Large intestine (tissue), 3 donors: ENCODE data around the gene EGFL7. TPM values are rescaled to one million over a fixed set of nuclear protein-coding genes. Genes with fewer than 3 reads are reported as not detected.
"Not testable (repeated sequence)": the region's sequence is repeated elsewhere in the genome, so short reads cannot be mapped to it uniquely, and the experiment has no call there.

Experiments
- DNase-seq, 2 donors: peaks; one replicate each; pipeline versions ENCODE4 v3.0.0 to v3.0.0-alpha.2; 2013
- H3K27ac ChIP-seq: one replicate; pipeline ENCODE4 v1.5.1; 2013; ENCODE audit warnings: low read length
- H3K27me3 ChIP-seq: 2 replicates; pipeline ENCODE4 v1.6.1; 2013; ENCODE audit warnings: low read length; ENCODE audit not compliant: control insufficient read depth, insufficient read depth
- H3K36me3 ChIP-seq: 2 replicates; pipeline ENCODE4 v1.6.1; 2013; ENCODE audit warnings: low read length; ENCODE audit not compliant: control insufficient read depth, insufficient read depth
- H3K4me1 ChIP-seq: one replicate; pipeline ENCODE4 v1.6.1; 2013; ENCODE audit warnings: low read length; ENCODE audit not compliant: control insufficient read depth, insufficient read depth
- H3K4me3 ChIP-seq: one replicate; pipeline ENCODE4 v1.5.1; 2013; ENCODE audit warnings: low read length
- H3K9me3 ChIP-seq: one replicate; pipeline ENCODE4 v1.6.1; 2013; ENCODE audit warnings: mild to moderate bottlenecking, low read depth, low read length, moderate library complexity; ENCODE audit not compliant: control insufficient read depth
- WGBS: methylation state at CpG from one replicate; pipeline ENCODE4 v1.1.5; 2013; ENCODE audit warnings: low lambda C conversion rate; ENCODE audit not compliant: insufficient coverage; 5-methylcytosine and 5-hydroxymethylcytosine counted together
- polyA plus RNA-seq: library from polyadenylated mRNA; unstranded; fragments of 120-200 nt; gene quantifications from one replicate; pipeline ENCODE4 v1.2.1, GENCODE V29; 2013

Gene EGFL7
- polyA plus RNA-seq, 1 donor: 47.5 TPM

DNA sequence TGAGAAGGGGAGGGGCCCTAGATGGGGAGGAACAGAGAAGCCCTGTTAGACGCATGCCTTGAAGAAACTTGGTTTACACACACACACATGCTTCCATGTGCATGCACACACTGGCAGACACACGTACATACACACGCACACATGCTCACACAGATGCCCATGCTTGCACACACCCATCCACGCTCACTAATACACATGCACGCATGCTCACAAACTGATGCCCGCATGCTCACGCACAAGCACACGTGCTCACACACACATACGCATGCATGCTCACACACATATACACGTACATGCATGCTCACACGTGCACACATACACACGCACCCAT, 32.1 kb upstream of the EGFL7 start:
- no peak overlapping the region for H3K4me3 ChIP-seq
- H3K4me1 ChIP-seq: peaks cover 26% of the 10 kb centered on the region
- H3K36me3 ChIP-seq: no peaks in the 10 kb centered on the region
- H3K9me3 ChIP-seq: peaks cover 4% of the 10 kb centered on the region
- WGBS: 60% methylated on average over 1 of the region's 12 CpGs
- peaks cover 46% of the 10 kb centered on the region for H3K27me3 ChIP-seq
- no peak for DNase-seq
- H3K27ac ChIP-seq: no peak overlapping the region

DNA sequence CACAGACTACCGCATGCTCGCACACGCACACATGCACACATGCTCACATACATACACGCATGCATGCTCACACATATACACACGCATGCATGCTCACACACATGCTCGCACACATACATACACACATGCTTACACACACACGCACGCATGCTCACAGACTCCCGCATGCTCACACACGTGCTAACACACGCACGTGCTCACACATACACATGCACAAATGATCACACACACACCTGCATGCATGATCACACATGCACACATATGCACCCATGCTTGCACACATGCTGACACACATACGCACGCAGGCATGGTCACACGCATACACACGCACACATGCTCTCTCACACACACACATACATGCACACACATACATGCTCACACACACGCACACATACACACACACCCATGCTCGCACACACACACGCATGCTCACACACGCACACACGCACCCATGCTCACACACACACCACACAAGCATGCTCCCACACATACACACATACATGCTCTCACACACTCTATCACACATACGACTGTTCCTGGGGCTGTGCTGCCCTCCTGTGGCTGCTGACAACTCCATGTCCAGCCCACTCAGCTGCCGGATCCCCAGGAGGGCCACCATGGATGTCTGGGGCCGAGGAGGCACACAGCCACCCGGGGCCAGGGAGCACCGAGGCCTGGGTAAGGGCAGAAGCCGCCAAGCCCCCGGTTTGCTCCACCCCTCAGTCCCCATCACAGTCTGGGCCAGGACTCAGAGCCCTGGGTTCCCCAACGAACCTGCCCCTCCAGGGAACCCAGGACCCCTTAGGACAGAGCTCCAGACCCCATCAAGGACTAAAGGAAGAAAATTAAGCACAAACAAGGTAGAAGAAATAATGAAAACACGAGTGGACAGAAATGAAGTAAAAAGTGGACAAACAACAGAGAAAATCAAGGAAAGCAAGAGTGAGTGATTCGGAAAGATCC, 31.4 kb upstream of the EGFL7 start:
- H3K27me3 ChIP-seq: peaks cover 43% of the 10 kb centered on the region
- H3K4me1 ChIP-seq: peaks cover 19% of the 10 kb centered on the region
- H3K36me3 ChIP-seq: no peaks in the 10 kb centered on the region
- DNase-seq: peak; percentile 57 to 75
- no peak overlapping the region for H3K4me3 ChIP-seq
- no peaks in the 10 kb centered on the region for H3K9me3 ChIP-seq
- 73% methylated on average over 3 of the region's 31 CpGs for WGBS
- H3K27ac ChIP-seq: no peak overlapping the region

DNA sequence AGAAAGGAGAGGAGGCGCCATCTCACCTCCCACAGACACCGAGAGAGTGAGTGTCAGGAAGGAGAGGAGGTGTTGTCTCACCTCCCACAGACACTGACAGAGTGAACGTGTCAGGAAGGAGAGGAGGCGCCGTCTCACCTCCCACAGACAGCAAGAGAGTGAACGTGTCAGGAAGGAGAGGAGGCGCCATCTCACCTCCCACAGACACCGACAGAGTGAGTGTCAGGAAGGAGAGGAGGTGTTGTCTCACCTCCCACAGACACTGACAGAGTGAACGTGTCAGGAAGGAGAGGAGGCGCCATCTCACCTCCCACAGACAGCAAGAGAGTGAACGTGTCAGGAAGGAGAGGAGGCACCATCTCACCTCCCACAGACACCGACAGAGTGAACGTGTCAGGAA, 30.6 kb upstream of the EGFL7 start:
- not testable (repeated sequence) for H3K36me3 ChIP-seq, H3K4me3 ChIP-seq, DNase-seq, H3K9me3 ChIP-seq, H3K27ac ChIP-seq
- H3K27me3 ChIP-seq: peaks cover 40% of the 10 kb centered on the region
- WGBS: no CpG with 5 or more reads among the region's 13 CpGs
- peaks cover 13% of the 10 kb centered on the region for H3K4me1 ChIP-seq

DNA sequence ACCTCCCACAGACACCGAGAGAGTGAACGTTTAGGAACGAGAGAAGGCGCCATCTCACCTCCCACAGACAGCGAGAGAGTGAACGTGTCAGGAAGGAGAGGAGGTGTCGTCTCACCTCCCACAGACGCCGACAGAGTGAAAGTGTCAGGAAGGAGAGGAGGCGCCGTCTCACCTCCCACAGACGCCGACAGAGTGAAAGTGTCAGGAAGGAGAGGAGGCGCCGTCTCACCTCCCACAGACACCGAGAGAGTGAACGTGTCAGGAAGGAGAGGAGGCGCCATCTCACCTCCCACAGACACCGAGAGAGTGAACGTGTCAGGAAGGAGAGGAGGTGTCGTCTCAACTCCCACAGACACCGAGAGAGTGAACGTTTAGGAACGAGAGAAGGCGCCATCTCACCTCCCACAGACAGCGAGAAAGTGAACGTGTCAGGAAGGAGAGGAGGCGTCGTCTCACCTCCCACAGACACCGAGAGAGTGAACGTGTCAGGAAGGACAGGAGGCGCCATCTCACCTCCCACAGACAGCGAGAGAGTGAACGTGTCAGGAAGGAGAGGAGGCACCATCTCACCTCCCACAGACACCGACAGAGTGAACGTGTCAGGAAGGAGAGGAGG, 30.1 kb upstream of the EGFL7 start:
- not testable (repeated sequence) for H3K9me3 ChIP-seq, DNase-seq, H3K27ac ChIP-seq, H3K4me3 ChIP-seq, H3K4me1 ChIP-seq, H3K36me3 ChIP-seq
- peaks cover 34% of the 10 kb centered on the region for H3K27me3 ChIP-seq
- 88% methylated on average over 11 of the region's 36 CpGs for WGBS

DNA sequence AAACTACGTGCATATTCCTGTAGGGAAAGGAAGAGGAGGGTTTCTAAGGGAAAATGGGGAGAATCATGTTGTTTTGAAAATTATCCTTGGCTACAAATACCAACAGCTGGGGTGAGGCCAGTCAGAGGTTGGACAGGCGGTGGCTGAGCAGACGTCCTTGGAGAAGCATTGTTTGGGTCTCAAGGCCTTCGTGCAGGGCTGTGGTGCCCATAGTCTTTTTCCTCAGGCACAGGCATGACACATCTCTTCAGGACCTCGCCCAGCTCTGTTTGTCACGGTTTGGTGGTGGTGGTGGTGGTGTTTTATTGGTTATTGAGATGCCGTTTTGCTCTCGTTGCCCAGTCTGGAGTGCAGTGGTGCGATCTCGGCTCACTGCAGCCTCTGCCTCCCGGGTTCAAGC, 27.8 kb upstream of the EGFL7 start:
- no peaks in the 10 kb centered on the region for H3K36me3 ChIP-seq
- no peak for DNase-seq
- H3K27ac ChIP-seq: no peak overlapping the region
- H3K27me3 ChIP-seq: peaks cover 17% of the 10 kb centered on the region
- H3K4me1 ChIP-seq: peaks cover 8% of the 10 kb centered on the region
- no peak overlapping the region for H3K4me3 ChIP-seq
- WGBS: no CpG with 5 or more reads among the region's 11 CpGs
- no peaks in the 10 kb centered on the region for H3K9me3 ChIP-seq

DNA sequence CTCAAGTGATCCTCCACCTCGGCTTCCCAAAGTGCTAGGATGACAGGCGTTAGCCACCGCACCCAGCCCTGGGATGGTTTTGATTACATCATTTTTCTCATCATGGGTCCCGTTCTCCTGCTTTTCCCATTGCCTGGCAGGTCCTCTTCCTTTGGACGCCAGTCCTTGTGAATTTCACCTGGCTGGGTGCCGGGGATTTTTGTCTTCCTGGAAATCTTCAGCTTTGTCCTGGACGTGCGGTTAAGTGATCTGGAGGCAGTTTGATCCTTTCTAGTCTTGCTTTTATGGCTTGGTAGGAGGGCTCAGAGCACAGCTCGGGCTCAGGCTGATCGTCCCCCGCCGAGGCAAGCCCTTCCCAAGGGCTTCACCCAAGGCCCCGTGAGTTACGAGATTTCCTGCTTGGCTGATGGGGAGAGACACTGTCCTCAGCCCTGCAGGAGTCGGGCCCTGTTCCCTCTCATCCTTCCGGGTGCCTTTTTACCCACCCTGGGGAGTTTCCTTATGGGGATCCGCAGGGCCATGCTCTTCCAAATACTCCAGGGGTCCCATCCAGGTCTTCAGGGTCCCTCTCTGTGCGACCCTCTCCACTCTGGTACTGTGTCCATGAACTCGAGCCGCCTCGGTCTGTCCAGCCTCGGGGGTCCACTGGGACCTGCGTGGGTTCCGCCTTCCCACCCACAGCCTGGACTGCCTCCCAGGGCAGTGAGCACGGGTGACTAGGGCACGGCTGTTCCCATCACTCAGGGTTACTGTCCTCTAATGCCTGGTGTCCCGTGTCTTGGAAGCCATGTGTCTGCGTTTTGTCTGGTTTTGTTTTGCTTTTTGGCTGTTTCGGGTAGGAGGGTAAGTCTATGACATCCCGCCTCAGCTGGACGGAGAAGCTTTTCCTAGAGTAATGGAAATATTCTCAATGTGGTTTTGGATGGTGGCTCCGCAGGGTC, 22.3 kb upstream of the EGFL7 start:
- no peak overlapping the region for H3K27ac ChIP-seq
- H3K9me3 ChIP-seq: peaks cover 6% of the 10 kb centered on the region
- no peaks in the 10 kb centered on the region for H3K36me3 ChIP-seq
- no peak overlapping the region for H3K4me3 ChIP-seq
- peaks cover 39% of the 10 kb centered on the region for H3K27me3 ChIP-seq
- H3K4me1 ChIP-seq: peaks cover 14% of the 10 kb centered on the region
- DNase-seq: no peak
- 60% methylated on average over 1 of the region's 32 CpGs for WGBS

DNA sequence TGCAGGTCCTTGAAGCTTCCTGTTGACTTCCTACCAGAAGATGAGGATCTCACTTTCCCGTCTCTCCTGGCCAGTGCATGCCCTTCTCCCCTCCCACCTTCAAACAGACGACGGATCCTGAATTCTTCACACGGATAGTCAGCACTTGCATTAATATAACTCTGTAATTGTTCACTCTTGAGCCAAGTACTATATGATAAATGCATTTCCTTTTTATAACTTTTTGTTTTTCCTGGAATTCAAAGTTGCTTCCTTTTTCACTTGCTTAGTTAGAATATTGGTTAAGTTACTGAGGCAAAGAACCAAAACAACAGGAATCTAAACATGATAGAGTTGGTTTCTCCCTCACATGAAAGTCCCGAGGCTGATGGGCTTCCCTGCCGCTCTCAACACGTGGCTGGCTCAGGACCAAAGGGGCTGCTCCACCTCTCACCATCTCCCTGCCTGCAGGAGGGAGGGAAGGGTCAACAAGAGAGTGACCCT, 20.2 kb upstream of the EGFL7 start:
- Histone ChIP-seq H3K4me3 (no peak overlapping the region), H3K27me3 (peaks cover 40% of the 10 kb centered on the region), H3K9me3 (peaks cover 6% of the 10 kb centered on the region), H3K36me3 (no peaks in the 10 kb centered on the region), H3K27ac (no peak overlapping the region), H3K4me1 (peaks cover 27% of the 10 kb centered on the region)
- no peak for DNase-seq
- WGBS: 60% methylated on average over 1 of the region's 7 CpGs

DNA sequence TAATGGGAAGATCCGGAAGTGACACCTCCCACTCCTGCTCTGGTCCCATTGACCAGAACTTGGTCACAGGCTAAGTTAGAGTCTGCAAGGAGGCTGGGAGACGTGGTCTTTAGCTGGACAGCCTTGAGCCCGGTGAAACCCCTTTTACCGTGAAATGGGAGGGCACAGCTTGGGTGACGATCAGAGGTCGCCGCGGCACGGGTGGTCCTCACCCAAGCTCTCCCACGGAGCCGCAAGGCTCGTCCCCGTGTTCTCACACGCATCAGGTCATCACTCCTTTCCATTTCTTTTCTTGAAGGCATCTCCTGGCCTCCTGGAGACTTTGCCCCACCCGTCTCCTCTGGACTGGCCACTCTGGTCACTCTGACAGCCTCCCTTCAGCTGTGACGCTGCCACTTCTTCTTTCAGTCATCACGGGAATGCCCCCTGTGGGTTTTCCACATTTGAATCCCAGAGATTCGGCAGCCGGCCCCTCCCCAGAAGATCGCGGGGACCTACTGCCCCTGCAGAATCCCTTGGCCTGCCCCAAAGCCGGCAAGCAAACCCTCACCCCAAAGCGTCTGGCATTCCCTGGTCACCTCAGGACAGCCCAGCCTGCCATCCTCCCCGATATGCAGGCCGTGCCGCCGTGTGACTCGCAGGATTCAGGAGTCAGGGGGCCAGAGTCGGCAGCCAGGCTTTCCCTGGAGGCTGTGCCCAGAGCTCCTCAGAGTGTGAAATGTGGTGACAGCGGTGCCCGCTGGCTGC, 18.9 kb upstream of the EGFL7 start:
- Histone ChIP-seq H3K27ac (no peak overlapping the region), H3K9me3 (peaks cover 6% of the 10 kb centered on the region), H3K36me3 (no peaks in the 10 kb centered on the region), H3K4me3 (no peak overlapping the region), H3K4me1 (peaks cover 27% of the 10 kb centered on the region), H3K27me3 (peaks cover 40% of the 10 kb centered on the region)
- DNase-seq: no peak
- 83% methylated on average over 2 of the region's 31 CpGs for WGBS

DNA sequence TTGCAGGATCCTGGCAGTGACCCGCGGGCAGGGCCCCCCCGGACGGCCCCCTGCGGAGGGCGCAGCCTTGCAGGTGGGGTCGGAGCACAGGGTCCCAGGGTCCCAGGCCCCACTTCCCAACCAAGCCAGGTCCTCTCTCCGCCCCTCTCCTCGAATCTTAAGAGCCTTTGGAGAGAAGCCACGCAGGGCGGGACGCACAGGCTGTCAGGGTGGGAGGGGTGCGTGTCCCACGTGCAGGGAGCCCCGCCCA, 18.4 kb upstream of the EGFL7 start:
- Histone ChIP-seq H3K27ac (no peak overlapping the region), H3K27me3 (peaks cover 40% of the 10 kb centered on the region), H3K36me3 (no peaks in the 10 kb centered on the region), H3K4me1 (peaks cover 27% of the 10 kb centered on the region), H3K4me3 (no peak overlapping the region), H3K9me3 (peaks cover 6% of the 10 kb centered on the region)
- no CpG with 5 or more reads among the region's 15 CpGs for WGBS
- DNase-seq: peak; percentile 77 to 78
